Uterus (tissue), 2 donors: ENCODE measurements around the gene CIP2A.

ENCODE experiments used
- POLR2A ChIP-seq, 2 donors: fragments of 450-650 bp; IDR thresholded peaks; one replicate each; pipeline ENCODE4 v1.6.1; 2016; ENCODE audit warnings: antibody characterized with exemption in 2 of 2, mild to moderate bottlenecking in 1 of 2, moderate library complexity in 1 of 2
- TF ChIP-seq, protein P1 (sequence below), 4 experiments: fragments of 200-600 bp in 2 of 4; fragments of 450-650 bp in 2 of 4; sonication (generic) in 2 of 4; IDR thresholded peaks; one replicate each; pipeline ENCODE4 v1.5.1; 2016 to 2019; ENCODE audit warnings: antibody characterized with exemption in 4 of 4, mild to moderate bottlenecking in 2 of 4, moderate library complexity in 1 of 4

DNA sequence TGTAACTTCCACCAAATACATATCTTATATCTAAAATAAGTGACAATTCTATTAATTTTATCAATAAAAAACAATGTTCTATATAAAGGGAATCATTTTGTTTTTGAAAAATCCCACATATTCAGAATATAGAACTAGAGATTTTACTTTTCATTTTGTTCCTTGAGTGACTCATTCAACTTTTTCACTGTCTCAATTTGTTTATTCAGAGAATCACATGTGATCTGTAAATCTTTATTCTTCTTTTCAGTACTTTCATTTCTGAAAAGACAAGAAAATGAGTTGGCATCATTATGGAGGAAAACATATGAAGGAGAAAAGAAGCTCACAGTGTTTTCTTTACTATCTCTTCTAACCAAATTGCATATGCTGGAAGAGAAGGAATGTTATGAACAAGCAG is 35.0 kb downstream of the CIP2A start:
- TF ChIP-seq, protein P1, sequence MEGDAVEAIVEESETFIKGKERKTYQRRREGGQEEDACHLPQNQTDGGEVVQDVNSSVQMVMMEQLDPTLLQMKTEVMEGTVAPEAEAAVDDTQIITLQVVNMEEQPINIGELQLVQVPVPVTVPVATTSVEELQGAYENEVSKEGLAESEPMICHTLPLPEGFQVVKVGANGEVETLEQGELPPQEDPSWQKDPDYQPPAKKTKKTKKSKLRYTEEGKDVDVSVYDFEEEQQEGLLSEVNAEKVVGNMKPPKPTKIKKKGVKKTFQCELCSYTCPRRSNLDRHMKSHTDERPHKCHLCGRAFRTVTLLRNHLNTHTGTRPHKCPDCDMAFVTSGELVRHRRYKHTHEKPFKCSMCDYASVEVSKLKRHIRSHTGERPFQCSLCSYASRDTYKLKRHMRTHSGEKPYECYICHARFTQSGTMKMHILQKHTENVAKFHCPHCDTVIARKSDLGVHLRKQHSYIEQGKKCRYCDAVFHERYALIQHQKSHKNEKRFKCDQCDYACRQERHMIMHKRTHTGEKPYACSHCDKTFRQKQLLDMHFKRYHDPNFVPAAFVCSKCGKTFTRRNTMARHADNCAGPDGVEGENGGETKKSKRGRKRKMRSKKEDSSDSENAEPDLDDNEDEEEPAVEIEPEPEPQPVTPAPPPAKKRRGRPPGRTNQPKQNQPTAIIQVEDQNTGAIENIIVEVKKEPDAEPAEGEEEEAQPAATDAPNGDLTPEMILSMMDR (IDR thresholded peaks at IDR 0.05): no peak
- TF ChIP-seq POLR2A (IDR thresholded peaks at IDR 0.05): no peak
